HG03060 (cell line): ENCODE measurements around the gene FAM50B.

ENCODE experiments used
- ATAC-seq: cut with Tn5 transposase; IDR thresholded peaks from one replicate; pipeline ENCODE4 v1.9.1; 2021; ENCODE audit warnings: low read depth, moderate number of reproducible peaks; ENCODE audit not compliant: unreplicated experiment

FAM50B gene

GRCh38 chr6:3819161-3820110, 29.7 kb upstream of the FAM50B start:
- ATAC-seq = no peak

- no peak for ATAC-seq
These were observed 28.6 kb upstream of the FAM50B start for GRCh38 chr6:3820563-3820962.

GRCh38 chr6:3822747-3823445, 26.3 kb upstream of the FAM50B start:
- ATAC-seq = no peak

GRCh38 chr6:3823671-3824070, 25.5 kb upstream of the FAM50B start:
- ATAC-seq = no peak

DNA sequence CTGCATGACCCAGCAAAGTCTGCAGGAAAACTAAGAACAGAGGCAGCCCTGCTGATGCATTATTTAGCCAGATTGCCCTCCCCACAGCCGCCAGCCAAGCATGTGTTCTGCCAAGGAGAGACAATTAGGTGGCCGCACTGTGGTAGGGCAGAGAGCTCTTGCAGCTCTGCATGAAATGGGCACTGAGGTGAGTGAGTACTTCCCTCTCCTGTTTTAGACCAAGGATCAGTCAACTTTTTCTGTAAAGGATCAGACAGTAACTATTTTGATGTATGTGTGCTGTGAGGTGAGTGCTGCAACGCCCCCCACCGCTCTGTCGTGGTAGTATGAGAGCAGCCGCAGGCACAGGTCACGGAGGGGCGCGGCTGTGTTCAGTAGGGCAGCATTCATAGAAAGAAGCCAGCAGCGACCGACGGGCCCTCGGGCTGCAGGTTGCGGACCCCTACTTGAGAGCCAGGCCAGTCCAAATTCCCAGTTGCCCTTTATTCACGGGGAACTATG, 23.8 kb upstream of the FAM50B start:
- no peak for ATAC-seq

DNA sequence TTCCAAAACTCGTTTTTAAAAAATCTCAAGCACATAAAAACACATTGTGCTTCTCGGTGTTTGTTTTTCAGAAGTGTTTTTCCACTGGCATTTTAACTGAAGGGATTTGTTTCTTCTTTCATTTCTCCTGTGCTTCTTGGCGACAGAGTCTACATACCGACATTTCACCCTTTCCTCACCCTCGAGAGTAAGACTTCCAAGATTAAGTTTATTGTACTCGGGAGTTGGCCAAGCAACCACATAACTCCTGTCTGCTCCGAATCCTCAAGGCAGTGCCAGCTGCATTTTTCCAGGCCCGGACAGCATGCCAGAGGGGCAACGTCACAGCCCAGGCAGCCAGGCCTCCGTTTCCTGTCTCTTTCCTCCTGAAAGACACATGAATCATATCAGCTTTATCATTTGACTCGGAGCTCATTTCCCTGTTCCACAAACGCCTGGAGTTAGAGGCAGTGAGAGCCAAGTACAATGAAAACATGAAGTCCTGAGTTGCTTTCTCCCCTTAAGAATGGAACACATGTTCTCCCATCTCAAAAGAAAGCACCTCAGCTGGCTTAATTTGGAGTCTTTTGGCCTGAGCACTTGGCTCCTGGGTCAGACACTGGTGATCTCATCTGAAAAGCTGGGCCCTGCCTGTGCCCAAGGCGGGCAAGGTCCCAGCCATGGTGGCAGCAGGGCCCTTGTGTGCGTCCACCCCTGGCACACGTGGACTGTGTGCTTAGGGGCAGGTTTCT, 23.2 kb upstream of the FAM50B start:
- ATAC-seq = no peak

- ATAC-seq = no peak
These were observed 19.9 kb upstream of the FAM50B start for GRCh38 chr6:3829285-3829684.

- ATAC-seq = no peak
These were observed 18.4 kb upstream of the FAM50B start for GRCh38 chr6:3830806-3831205.

DNA sequence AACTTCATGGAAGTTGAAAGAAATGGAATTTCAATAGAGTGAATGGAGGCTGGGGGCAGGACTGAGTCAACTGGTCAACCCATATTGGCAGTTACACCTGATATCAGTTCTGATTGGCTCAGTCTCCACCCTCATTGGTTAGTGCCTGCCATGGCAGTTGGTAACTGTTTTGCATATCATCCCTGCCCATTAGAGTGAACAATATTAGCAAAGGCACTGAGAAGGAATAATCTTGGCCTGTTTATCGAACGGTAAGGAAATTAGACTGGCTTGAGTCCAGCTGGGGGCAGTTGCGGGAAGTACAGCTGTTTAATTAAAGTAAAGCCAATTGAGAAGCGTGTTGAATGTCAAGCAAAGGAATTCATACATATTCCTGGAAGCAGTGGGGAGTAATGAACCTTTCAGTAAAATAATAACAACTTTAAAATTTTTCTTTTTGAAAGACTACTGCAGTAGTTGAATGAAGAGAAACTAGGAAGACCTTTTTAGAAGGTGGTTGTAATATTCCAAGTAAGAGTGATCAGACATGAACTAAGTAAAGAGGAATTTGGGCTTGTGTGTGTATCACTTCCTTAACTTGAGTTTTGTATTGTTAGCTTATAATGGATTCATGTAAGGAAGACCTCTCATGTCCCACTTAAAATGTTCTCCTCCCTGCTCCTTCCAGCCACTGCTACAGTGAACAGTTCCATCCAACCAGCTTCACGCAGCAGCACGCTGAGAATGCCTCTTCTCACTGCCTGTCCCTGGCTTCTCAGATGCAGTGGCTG, 17.2 kb upstream of the FAM50B start:
- no peak for ATAC-seq

DNA sequence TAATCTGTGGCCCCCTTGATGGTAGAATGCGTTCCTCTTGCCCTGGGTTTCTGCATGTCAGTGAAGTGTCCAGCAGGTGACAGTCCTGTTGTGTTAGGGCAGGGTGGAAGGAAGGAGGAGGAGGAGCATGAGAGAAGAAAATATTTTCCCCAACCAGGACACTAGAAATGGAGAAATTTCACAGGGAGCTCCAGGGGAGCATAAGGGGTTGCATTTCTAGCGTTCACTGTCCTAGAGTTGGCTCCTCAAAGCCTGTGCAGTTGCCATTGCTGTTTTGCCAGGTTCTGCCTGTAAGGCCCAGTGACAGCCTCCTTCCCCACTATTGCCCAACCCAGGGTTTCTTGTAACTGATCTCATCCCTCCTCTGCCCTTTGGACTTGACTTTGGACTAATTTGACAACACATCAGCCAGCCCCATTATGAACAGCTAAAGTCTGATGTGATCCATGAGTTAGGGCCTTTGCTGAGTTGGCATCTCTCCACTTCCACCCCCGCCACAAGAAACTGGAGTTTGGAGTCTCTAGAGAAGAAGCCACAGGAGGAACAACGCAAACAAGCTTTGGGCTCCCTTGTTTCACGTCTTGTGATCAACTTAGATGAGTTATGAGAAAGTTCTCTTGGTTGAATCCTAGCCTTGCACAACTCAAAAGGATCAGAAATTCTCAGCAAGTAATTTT, 14.0 kb upstream of the FAM50B start:
- ATAC-seq = no peak

GRCh38 chr6:3835785-3836184, 13.4 kb upstream of the FAM50B start:
- ATAC-seq = no peak

- ATAC-seq = no peak
These were observed 12.6 kb upstream of the FAM50B start for GRCh38 chr6:3836566-3836965.

- ATAC-seq = no peak
These were observed 11.4 kb upstream of the FAM50B start for GRCh38 chr6:3837781-3838180.

DNA sequence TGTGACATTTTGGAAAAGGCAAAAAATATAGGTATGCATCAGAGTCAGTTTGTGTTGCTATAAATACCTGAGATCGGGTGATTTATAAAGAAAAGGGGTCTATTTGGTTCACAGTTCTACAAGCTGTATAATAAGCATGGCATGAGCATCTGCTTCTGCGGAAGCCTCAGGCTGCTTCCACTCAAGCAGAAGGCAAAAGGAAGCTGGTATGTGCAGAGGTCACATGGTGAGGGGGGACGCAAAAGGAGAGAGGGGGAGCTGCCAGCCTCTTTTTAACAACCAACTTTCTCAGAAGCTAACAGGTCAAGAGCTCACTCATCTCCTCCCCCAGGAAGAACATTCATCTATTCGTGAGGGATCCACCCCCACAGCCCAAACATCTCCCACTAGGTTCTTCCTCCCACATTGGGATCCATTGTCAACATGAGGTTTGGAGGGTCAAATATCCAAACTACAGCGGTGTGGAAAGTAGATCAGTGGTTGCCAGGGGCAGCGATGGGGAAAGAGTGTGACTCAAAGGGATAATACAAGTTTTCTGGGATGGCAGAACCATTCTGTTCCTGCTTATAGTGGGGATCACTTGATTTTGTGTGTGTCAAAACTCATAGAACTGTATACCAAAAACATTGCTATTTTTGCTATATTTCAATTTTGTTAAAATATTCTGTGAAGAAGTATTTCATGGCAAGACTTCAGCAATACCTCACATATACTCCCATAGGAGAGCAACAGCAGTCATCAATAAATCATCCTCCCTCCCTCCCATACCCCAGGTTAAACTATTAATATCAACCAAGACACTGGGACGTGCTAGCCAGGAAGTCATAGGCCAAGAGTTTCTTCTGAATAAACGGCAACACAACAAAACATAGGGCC, 9.9 kb upstream of the FAM50B start:
- ATAC-seq = no peak

- ATAC-seq = no peak
These were observed 8.1 kb upstream of the FAM50B start for GRCh38 chr6:3841066-3841454.

DNA sequence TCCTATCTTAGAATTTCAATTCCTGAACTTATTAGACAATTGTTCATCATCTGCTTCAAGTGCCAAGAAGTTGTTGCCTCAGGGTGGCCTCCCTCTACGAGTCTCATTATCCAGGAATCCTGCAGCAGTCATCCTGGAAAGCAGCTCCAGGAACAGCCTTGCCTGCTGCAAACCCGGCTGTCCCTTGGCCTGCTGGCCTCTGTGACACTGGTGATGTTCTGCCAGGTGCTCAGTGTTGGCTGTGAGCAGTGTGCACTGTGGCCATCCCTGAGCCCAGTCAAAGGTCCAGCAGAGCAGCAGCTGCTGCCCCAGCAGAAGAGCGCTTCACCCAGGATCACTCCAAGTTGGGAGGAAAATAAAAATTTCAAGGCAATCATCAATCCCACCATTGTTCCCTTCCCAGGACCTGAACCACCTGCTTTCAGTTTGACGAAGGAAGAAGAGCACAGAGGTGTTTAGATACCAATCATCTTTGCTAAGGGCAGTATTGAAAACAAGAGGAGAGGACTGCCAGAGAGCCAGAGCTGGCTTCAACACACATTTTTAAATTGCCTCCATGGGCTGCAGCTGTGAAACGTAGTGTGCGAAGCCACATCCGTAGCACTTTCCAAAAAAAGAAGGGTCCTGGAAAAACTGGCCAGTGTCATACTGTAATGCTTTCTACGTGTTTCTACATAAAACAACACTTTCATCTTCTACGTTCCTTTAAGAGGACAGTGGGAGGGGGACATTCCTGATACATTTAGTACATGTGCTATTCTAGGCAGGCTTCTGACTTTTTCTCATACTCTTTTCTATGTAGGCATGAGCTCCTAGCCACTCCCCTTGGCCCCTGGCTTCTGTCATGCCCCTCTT, 7.2 kb upstream of the FAM50B start:
- ATAC-seq = no peak

DNA sequence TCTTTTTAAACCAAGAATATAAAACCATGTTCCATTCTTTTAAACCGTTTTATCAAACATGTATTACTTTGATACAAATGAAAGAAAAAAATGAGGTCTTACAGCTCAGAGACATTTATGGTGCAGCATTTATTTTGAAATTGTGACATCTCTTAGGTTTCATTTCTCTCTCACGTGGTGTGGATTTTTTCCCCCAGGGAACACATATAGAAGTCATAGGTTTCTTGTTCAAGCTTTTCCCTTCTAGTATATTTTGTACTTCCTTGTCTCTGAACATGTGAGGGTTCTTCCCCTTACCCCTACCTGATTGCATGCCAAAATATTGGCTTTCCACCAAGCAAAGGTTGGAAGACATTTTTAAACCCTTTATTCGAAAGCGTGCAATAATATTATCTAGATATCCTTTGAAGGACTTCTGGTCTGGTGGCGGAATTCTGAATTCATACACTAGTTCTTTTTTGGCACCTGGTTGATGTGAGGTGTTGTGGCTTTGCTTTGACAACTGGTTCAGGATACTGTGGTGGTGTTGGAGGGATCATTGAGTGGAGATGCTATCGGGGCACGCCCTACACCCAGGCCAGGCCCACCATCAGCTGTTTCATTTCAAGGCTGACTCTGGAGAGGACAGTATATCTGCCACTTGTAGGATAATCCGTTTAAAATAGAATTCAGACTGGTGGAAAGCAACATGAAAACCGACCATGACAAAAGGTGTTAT, 5.6 kb upstream of the FAM50B start:
- ATAC-seq = no peak
